ENCODE results near the gene FAM162A. TPM values are rescaled to one million over a fixed set of nuclear protein-coding genes. Genes with fewer than 3 reads are reported as not detected.

FAM162A gene
- total and polyA plus RNA-seq, 8 donors, result 32.8 to 74.3 (median 50.9) TPM

GRCh38 chr3:122391681-122392446 lies 7.9 kb downstream of the FAM162A start:
- peak; percentile 66 to 77 (median 76) for ATAC-seq
- Histone ChIP-seq H3K27me3 (no peaks in the 10 kb centered on the region), H3K27ac (peak overlapping the region in 2 of 4 donors; percentile 64 to 77), H3K4me3 (no peak overlapping the region), H3K36me3 (no peaks in the 10 kb centered on the region), H3K4me1 (peaks cover 46 to 50% (median 48%) of the 10 kb centered on the region in 3 donors), H3K9me3 (no peaks in the 10 kb centered on the region)
- 15 to 17% methylated on average over 2 of the region's 2 CpGs for WGBS, 2 donors
- FAIRE-seq, result no peak
- DNase-seq, result peak in 1 of 6 donors; percentile 30
- intact Hi-C loops (cut with DNase I), result loop anchor here in 1 of 3 donors (10.0 kb wide), 1 partner anchor 293 kb away; the partner anchor contains the start of gene PARP14
- TF ChIP-seq CTCF (IDR thresholded peaks at IDR 0.05), result no peak

- Histone ChIP-seq H3K27ac (peak overlapping the region; percentile 11 to 77 (median 50)), H3K4me1 (peaks cover 46 to 50% (median 48%) of the 10 kb centered on the region in 3 donors), H3K36me3 (no peaks in the 10 kb centered on the region), H3K4me3 (no peak overlapping the region), H3K9me3 (no peaks in the 10 kb centered on the region), H3K27me3 (no peaks in the 10 kb centered on the region)
- FAIRE-seq (peak; percentile 74), DNase-seq (peak in 1 of 6 donors; percentile 41), ATAC-seq (peak; percentile 58 to 79 (median 78))
- TF ChIP-seq CTCF (IDR thresholded peaks at IDR 0.05), result peak in 3 of 4 donors; percentile 44 to 65 (median 50)
- WGBS, 2 donors, result 3 to 8% methylated on average over 2 of the region's 2 CpGs
- intact Hi-C loops (cut with DNase I), result loop anchor here in 1 of 3 donors (10.0 kb wide), 1 partner anchor 292 kb away; the partner anchor contains the start of gene PARP14
Observed at GRCh38 chr3:122392868-122393844, 9.2 kb downstream of the FAM162A start.

GRCh38 chr3:122394173-122394572 lies 10.2 kb downstream of the FAM162A start:
- intact Hi-C loops (cut with DNase I), result loop anchor here in 1 of 3 donors (10.0 kb wide), 1 partner anchor 291 kb away; the partner anchor contains the start of gene PARP14
- DNase-seq (no peak), ATAC-seq (no peak), FAIRE-seq (no peak)
- Histone ChIP-seq H3K27me3 (no peaks in the 10 kb centered on the region), H3K4me1 (peaks cover 46 to 50% (median 48%) of the 10 kb centered on the region in 3 donors), H3K4me3 (no peak overlapping the region), H3K9me3 (no peaks in the 10 kb centered on the region), H3K27ac (peak overlapping the region in 3 of 4 donors; percentile 37 to 77 (median 64)), H3K36me3 (no peaks in the 10 kb centered on the region)
- TF ChIP-seq CTCF (IDR thresholded peaks at IDR 0.05), result no peak
- 38 to 43% methylated on average over 1 of the region's 1 CpG for WGBS, 2 donors

- ATAC-seq (no peak), DNase-seq (no peak), FAIRE-seq (no peak)
- Histone ChIP-seq H3K9me3 (no peaks in the 10 kb centered on the region), H3K4me1 (peaks cover 39 to 42% (median 41%) of the 10 kb centered on the region in 3 donors), H3K4me3 (no peak overlapping the region), H3K27me3 (no peaks in the 10 kb centered on the region), H3K36me3 (no peaks in the 10 kb centered on the region), H3K27ac (peak overlapping the region in 1 of 4 donors; percentile 77)
- TF ChIP-seq CTCF (IDR thresholded peaks at IDR 0.05), result no peak
- WGBS, 2 donors, result 57 to 58% methylated on average over 3 of the region's 3 CpGs
- intact Hi-C loops (cut with DNase I), result loop anchor here in 1 of 3 donors (10.0 kb wide), 1 partner anchor 289 kb away; the partner anchor contains the start of gene PARP14
Observed at GRCh38 chr3:122395582-122395981, 11.6 kb downstream of the FAM162A start.
